HG03521 (cell line): ENCODE data around the gene LITAFD.
"Not testable (repeated sequence)": the region's sequence is repeated elsewhere in the genome, so short reads cannot be mapped to it uniquely, and the experiment has no call there.

Experiments
- ATAC-seq: cut with Tn5 transposase; IDR thresholded peaks from one replicate; pipeline ENCODE4 v1.9.1; 2021; ENCODE audit warnings: mild to moderate bottlenecking, moderate library complexity; ENCODE audit not compliant: unreplicated experiment

The LITAFD gene

DNA sequence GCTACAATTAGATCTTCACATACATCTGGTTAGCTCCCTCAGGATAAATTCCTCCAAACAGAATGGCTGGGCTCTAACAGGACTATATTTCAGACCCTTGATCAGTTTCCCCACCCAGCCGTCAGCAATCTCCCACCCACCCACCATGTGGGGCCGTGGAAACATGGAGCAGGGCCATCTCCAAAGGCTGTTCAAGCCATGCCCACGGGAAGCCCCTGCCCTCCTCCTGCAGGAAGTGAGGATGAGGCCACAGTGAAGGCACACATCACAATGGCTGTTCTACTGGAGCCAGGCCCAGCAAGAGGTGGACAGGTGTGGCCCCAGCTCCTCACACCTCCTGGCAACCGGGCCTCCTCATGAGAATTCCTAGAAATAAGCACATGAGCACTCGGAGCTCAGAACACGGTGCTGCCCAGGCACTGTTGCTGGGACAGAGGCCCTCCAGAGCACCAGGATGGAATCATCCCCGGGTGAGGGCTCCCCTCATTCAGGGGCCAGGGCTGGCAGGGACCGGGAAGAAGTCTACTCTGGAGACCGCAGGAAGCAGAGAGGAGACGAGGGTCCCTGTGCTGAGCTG is at the start of gene LITAFD:
Gene LITAFD (plus strand): TSS at position 311 of the 577 bp plus-strand sequence. CDS start 2,005 bp downstream, outside the sequence.
- no peak for ATAC-seq

DNA sequence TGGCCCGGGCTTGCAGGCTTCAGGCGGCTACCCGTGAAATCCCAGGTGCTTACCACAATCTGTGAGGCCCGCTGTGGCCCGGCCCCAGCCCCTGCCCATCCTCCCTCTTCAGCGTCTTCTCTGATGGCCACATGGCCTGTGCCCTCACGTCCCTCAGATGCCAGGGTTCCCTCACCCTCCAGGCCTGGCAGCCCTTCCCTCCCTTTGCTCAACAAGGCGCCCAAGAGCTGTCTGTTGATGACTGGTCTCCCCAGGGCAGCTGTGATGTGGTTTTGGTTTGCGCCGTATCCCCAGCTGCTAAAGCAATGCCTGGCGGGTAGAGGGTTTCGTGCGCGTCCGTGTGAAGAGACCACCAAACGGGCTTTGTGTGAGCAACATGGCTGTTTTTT is 49.4 kb upstream of the LITAFD start:
- ATAC-seq, result no peak

DNA sequence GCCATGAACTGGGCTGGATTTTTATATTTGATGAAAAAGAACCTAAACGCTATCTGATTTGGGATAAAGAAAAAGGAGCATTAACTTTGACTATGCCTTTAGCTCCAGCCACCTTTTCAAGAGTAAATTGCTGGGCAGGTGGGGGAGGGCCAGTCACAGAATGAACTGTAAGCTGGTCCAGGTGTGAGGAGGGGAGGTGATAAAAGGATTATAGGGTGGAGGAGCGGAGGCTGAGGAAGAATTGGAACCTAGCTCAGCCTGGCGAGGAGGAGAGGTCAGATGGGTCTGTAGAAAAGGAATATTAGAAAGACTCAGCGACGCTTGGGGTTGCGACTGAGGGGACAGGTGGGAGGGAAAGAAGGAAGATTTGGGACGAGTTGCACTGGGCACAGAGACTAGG is 45.4 kb upstream of the LITAFD start:
- ATAC-seq, result not testable (repeated sequence)

DNA sequence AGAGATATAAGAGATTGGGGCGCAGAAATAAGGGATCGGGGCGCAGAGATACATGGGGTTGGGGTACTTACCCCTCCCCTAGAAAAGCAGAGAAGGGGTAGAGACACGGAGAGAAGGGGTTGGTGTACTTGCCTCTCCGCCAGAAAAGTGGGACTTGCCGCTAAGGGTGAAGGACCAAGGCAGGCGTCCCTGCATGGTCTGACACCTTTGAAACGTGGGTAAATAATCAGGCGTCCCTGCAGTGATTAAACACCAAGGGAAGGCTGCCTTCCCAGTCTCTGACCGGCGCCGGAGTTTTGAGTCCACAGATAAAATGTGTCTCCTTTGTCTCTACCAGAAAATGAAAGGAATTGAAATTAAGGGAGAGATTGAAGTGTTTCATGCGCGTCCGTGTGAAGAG is 44.6 kb upstream of the LITAFD start:
- ATAC-seq, result not testable (repeated sequence)

DNA sequence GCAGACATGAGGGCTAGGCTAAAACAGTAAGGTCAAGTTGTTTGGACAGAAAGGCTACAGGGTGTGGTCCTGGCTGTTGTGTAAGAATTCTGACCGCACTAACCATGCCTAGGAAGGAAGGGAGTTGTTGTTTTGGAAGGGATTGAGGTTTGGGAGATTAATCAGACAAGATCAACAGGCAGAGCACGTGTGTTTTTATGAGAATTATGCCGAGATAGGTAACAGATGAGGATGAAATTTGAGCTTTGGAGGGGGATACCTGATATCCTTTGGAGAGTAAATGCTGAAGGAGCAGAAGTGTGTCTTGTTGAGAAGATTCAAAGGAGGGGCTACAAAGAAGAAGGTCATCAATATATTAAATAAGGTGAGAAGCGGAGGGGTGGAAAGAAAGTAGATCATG is 40.1 kb upstream of the LITAFD start:
- ATAC-seq, result not testable (repeated sequence)

DNA sequence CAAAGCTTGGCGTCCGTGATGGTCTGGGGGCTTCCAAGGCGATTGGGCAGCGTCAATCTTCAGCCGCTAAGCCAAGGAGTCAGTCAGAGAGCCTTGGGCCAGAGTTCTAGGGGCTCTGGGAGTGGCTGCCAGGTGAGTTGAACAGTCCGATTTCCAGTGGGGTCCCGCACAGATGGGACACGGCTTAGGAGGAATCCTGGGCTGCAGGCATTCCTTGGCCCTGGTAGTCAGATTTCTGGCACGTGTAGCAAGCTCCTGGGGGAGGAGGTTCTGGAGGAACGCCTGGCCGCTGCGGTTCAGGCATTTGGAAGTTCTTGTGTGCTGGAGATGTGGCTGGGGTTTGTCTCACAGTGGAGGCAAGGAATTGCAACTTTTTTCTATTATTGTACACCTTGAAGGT is 38.9 kb upstream of the LITAFD start:
- ATAC-seq, result not testable (repeated sequence)

DNA sequence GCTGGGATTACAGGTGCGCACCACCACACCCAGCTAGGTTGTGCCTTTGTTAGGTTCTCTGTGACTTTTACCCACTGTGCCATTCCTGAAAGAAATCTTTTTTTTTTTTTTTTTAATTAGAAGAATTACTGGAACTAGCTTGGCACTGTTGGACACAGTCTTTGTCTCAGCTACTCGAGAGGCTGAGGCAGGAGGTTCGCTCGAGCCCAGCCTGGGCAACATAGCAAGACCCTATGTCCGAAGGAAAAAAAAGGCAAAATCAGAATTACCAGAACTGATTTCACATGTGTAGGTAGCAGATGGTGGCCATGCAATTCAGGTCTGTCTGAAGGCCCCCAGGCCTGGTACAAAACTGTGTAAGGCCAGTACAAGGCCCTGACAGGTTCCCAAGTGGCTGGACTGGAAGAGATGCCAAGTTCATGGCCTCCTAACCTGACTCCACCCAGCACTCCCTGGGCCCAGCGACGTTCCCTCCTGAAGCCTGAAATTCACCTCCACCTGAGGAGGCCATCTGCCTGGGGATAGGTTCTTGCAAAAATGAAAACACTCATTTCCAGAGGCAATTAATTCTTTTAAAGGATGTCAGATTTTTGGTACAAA is 36.4 kb upstream of the LITAFD start:
- ATAC-seq, result no peak

DNA sequence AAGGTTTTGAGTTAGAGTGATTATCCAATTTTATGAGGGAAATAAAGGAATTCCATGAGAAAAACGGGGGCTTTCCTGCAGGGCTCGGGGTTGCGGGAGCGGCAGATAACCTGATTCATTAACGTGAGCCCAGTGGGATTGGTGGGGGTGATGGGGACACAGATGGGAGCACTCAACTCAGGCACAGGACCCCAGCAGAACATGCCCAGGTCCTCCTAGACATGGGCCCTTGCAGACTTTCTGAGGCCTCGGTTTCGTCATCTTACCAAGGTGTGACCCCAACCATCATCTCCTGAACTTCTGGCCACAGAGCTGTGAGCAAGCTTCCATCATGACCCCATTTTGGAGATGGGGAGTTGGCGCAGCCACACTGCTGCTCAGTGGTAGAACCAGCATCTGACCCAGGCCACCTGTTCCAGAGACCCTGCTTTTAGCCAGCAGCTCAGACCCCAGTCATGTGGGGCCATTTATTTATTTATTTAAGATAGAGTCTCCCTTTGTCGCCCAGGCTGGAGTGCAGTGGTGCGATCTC is 35.7 kb upstream of the LITAFD start:
- no peak for ATAC-seq

DNA sequence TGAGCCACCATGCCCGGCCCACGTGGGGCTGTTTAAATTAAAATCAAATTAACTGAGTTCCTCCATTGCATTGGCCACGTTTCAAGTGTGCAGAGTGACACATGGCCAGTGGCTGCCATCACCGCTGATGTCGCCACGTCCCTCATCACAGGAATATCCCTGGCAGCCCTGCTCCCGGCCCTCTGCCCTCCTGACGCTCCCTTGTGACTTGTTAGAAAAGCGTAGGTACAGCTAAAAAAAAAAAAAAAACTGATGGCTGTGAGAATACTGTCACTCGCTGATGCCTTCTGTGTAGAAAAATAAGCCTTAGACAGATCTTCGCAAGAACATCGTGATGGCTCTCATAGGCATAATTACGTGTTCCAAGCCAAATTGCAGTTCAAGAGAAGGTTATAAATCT is 35.0 kb upstream of the LITAFD start:
- ATAC-seq, result no peak

DNA sequence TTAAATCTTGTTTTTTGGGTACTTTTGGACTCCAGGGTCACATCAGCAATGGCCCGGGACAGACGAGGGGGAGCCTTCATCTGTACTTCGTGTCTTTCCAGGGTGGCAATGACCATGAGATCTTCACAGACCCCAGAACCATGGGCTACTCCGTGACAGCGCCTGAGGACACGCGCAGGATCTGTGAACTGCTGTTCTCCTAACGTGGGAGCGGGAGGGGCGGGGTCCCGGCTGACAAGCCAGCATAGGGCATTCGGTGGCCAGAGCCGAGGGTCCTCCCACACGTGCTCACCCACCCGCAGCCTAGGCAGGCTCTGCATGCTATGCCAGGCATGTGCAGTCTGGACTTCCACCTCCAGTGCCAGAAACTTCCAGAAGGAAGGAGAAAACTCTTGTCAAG is 34.5 kb upstream of the LITAFD start:
- no peak for ATAC-seq

DNA sequence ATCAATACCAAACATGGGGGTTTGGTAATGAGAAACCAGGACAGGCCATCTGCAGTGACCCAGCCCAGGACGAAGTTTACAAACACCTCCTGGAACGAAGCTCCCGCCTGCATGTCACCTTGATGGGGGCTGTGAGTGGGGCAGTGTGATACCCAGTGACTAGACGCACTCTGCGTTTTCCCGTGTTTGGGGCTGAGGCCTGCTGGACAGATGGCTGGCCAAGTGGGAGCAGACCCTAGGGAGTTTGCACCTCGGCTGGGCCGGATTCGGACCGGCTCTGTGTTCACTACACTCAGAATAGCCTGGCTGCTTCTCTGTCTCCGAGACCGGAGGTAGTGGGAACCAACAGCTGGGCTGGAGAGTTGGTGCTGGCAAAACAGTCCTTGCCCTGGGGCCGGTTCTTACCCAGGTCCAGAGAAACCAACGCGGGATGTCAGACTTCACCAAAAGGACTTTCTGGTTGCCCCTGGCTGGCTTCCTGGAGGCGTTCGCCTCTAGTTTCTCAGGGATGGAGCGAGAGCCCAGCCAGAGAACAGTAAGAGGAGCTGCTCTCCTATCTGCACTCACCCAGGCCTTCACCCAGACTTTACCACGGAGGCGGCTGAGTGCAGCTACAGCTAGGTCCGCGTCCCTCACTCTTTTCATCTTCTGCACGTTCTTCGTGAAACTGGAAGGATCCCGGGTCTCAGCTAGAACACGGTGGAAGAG is 33.8 kb upstream of the LITAFD start:
- no peak for ATAC-seq

DNA sequence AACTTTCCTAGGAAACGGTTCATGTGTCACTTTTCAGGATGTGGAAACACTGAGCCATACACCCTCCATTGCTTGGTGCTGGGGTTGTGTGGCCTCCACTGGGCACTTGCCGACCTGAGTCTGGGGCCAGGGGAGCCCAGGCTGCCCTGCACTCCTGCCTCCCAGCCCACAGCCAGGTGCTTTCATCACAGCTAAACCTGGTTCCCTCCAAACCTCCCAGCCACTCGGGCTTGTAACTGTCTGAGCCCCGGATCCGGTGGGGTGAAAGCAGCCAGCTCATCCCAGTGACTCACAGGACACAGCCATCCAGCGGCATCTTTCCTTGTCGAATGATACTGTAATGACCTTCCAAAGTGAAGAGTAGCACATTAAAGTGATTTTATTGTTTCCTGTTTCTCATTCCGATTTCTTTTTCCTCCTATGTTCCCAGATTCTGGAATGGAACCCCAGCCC is 33.2 kb upstream of the LITAFD start:
- no peak for ATAC-seq

DNA sequence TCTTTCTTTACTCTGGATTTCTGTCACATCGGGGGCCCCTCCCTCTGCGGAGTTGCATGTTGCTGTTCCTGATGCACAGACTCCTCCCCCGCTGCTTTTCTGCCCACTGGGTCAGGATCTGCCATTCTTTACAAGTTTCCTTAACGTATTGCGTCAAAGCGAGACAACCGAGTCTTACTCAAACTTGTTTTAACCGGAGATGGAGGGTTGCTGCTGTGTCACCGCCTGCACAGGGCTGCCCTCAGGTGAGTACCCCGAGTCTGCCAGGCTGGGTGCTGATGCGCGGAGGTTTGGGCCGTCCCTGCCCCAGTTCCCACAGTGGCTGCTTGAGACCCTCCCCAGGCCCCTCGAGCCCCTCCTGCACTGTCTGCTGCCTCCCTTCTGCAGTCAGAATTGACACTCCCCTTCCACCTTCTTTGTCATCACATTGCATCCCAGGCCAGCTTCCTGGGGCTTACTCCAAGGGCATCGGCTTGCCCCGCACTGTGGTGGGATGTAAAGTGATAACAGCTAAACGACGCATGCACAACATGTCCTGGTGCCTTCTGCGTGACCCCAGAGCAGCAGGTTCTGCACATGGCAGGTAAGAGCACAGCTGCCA is 32.6 kb upstream of the LITAFD start:
- ATAC-seq, result no peak

DNA sequence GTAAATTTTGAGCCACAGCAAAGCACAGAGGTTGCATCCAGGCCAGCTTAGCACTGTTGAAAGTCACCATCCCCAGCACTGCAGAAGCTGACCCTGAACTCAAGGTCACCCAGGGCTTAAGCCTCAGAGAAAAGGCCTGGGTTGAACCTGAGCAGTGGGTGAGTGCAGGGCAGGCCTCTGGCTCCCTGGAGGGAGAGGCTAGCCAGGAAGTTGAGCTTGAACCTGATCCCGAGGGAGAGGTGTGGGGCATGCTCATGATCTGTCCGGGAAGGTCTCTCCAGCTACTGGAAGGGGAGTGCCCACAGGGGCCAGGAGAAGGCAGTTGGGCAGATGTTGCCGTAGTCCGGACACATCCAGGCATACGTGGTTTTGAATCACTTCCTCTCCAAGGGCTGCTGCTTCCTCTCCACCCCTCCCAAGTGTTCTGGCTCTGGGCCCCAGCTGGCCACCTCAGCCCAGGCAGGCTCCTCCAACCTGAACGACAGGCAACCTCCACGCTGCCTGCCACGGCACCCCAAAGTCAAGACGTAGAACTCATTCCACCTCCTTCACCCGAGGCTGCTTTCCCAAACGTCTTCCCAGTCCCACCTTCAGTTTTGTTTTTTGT is 31.8 kb upstream of the LITAFD start:
- no peak for ATAC-seq

DNA sequence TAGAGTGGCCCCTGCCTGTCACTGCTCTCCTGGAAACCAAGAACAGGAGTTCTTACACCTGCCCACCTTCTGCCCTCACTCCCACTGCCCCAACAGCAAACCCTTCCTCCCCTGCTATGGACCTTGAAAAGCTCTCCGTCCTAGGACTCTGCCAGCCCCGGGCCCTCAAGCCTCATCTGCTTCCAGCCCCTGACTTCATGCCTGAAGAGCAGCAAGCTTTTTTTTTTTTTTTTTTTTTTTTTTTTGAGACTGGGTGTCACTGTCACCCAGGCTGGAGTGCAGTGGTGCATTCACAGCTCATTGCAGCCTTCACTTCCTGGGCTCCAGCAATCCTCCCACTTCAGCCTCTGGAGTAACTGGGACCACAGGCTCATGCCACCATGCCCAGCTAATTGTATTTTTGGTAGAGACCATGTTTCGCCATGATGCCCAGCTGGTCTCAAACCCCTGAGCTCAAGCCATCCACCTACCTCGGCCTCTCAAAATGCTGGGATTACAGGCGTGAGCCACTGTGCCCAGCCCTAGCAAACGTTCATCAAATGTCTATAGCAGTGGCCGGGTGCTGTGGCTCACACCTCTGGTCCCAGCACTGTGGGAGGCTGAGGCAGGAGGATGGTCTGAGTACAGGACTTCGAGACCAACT is 30.3 kb upstream of the LITAFD start:
- no peak for ATAC-seq

DNA sequence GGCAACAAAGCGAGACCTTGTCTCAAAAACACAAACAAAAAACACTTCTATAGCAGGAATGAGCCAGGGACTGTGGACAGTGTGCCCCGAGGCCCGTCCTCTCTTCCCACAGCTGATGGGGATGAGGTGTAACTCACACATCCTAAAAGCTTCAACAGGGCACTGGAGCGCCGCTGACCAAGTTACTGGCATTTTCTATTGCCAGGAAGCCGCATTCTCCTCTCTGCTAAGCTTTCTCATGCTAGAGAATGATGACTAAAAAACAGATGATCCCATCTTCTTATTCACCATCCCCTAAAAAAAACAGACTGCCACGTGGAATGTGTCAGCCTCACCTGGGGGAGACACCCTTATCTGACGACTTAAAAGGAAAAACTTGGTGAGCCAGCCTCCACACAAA is 29.6 kb upstream of the LITAFD start:
- no peak for ATAC-seq

DNA sequence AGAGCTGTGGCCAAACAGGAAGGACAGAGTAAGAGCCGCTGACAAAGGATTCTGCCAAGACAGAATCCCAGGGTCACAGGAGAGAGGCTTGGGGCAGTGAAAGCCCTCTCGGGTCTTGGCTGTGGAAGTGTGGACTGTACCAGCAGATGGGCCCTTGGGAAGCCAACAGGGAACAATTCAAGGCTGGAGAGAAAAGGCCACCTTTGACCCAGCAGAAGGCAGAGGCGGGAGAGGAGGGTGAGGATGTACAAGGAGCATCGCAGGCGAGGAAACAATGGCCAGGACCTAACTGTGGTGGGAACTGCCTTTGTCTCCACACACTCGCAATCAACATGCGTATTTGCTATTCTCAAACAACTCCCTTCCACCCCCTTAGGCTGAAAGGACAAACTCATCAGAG is 29.0 kb upstream of the LITAFD start:
- ATAC-seq, result no peak

DNA sequence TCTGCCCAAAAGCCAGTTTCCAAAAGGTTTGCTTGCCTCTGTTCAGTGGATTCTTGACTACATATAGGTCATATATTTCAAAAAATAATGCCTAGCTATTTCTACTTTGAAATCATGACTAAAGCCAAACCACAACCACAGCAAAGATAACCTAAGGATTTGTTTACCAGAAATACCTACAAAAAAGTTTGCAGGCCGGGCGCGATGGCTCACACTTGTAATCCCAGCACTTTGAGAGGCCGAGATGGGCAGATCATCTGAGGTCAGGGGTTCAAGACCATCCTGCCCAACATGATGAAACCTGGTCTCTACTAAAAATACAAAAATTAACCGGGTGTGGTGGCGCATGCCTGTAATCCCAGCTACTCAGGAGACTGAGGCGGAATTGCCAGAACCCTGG is 28.5 kb upstream of the LITAFD start:
- ATAC-seq, result no peak

DNA sequence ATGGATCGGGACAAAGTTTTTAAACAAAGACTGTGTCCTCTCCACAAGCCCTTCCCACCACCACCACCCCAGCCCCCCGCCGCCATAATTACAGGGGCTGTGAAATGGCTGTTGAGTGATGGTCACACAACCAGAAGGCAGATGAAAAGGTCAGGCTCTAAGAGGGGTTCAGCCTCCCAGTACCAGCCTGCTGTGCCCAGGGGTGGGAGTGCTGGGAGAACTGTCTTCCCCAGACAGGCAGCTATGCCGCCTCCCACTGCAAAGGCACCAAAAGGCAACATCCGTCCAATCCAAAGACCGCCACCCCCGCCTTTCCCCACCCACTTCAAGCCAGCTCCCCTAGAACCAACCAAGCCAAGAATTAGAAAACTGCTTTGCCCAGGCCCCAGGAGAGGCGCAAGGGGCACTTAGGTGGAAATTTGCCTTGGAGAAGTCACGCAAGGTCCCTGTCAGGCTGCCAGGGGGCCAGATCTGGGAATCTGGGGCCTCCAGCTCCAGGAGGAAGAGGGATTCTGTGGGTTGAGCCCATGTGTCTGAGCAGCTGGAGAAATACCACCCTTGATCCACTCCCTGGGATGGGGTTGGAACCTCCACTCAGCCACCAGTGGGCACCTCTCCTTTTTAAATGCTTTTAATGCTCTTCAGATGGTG is 27.7 kb upstream of the LITAFD start:
- no peak for ATAC-seq

DNA sequence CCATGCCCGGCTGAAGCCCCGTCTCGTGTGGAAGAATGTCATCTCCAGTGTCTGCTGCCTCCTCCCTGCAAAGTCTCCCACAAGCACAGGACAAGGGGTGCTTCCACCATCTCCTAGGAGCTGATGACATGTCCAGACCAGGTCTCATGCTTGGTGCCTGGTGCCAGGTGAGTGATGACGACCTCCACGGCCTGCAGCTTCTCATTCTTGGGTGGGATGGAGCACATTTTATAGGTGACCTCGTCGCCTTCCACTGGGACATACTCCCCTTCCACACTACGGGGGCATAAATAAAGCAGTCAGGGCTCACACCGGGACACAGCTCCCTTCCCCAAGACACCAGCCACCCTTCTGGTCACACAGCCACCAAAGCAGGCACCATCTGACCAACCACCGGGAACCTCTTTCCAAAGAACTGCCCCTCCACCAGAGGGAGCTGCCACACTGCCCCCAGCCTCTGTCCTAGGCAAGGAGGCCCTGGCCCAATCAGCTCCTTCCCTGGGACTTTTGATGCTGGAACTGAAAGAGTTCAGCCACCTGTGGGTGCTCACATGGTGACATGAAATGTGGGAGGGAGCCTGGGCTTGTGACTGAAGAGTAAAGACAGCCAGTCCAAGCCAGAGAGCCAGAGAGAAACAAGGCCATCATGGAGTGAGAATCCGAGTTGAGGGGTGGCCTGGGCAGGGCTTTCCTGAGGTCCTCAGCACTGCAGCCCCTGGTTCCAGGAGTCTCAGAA is 26.9 kb upstream of the LITAFD start:
- ATAC-seq, result no peak
